GM12873 (cell line): ENCODE results near the gene OR2L2.

Experiments
- CTCF ChIP-seq: IDR thresholded peaks from 2 replicates; pipeline ENCODE4 v1.5.1; 2012; ENCODE audit warnings: low read depth, mild to moderate bottlenecking, moderate library complexity, low read length, control low read depth; ENCODE audit not compliant: insufficient read depth; ENCODE audit errors: missing control alignments

The OR2L2 gene

GRCh38 chr1:248065604-248066003 is 35.7 kb downstream of the OR2L2 start:
- no peak for TF ChIP-seq CTCF
